NCI-H187 (cell line): Measurements from ENCODE around the gene TXNDC2.

Experiments used
- DNase-seq, 2 experiments: peaks; one replicate each; lab custom pipeline; 2025; lab: John Stamatoyannopoulos, UW

TXNDC2 gene

DNA sequence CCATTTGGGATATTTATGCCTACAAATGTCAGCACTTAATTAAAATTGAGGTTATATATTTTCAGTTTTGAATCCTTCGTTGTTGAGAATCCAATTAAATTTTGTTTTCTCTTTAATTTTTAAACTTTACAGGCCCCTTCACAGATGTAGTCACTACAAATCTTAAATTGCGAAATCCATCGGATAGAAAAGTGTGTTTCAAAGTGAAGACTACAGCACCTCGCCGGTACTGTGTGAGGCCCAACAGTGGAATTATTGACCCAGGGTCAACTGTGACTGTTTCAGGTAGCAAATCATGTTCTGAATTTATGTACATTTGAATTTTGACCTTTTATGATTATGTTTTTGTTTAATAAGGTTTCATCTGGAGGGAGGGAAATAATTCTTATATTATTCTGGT, 45.9 kb downstream of the TXNDC2 start:
- DNase-seq = no peak

DNA sequence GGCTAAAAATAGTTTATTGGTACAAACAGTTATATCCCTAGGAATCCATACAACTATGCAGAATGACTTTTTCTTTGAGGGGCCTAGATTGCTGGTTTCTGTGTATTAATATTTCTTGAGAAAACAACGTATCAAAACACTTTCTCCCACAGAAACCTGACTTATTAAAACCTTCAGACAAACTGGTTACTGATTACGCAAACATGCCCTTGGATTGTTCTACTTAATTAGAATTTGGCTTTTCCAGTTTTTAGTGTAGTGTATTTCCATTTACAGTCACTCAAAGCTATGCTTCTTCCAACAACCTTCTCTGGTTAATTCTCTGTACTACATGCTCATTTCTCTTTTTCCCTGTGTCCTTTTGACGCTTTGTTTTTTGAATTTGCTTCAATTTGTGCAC, 48.1 kb downstream of the TXNDC2 start:
- DNase-seq = no peak

- DNase-seq = no peak
Measured at GRCh38 chr18:9934274-9934673, 48.5 kb downstream of the TXNDC2 start.
